ENCODE measurements around the gene OXSR1.
"Not testable (repeated sequence)": the region's sequence is repeated elsewhere in the genome, so short reads cannot be mapped to it uniquely, and the experiment has no call there.

The OXSR1 gene

GRCh38 chr3:38146504-38146903 lies 18.8 kb upstream of the OXSR1 start:
- no peak for DNase-seq

GRCh38 chr3:38147421-38147820 lies 17.9 kb upstream of the OXSR1 start:
- no peak for DNase-seq

- no peak for DNase-seq
These were observed 16.9 kb upstream of the OXSR1 start for GRCh38 chr3:38148311-38148882.

GRCh38 chr3:38149708-38150107 lies 15.6 kb upstream of the OXSR1 start:
- no peak for DNase-seq

- DNase-seq: no peak
These were observed 14.4 kb upstream of the OXSR1 start for GRCh38 chr3:38150780-38151528.

- DNase-seq: no peak
These were observed 13.6 kb upstream of the OXSR1 start for GRCh38 chr3:38151667-38152265.

GRCh38 chr3:38152609-38153008 lies 12.7 kb upstream of the OXSR1 start:
- DNase-seq: no peak

GRCh38 chr3:38153221-38153620 lies 12.1 kb upstream of the OXSR1 start:
- DNase-seq: no peak

GRCh38 chr3:38154033-38154494 lies 11.3 kb upstream of the OXSR1 start:
- no peak for DNase-seq

- DNase-seq: no peak
These were observed 10.6 kb upstream of the OXSR1 start for GRCh38 chr3:38154625-38155255.

GRCh38 chr3:38155825-38156224 lies 9.5 kb upstream of the OXSR1 start:
- DNase-seq: no peak

GRCh38 chr3:38157117-38157516 lies 8.2 kb upstream of the OXSR1 start:
- DNase-seq: no peak

- DNase-seq: no peak
These were observed 7.7 kb upstream of the OXSR1 start for GRCh38 chr3:38157595-38157994.

- no peak for DNase-seq
These were observed 6.9 kb upstream of the OXSR1 start for GRCh38 chr3:38158472-38158871.

- DNase-seq: not testable (repeated sequence)
These were observed 4.6 kb upstream of the OXSR1 start for GRCh38 chr3:38160704-38161103.

GRCh38 chr3:38163117-38163840 lies 2.1 kb upstream of the OXSR1 start:
- no peak for DNase-seq

- DNase-seq: no peak
These were observed 1.3 kb upstream of the OXSR1 start for GRCh38 chr3:38163841-38164642.

- no peak for DNase-seq
These were observed 740 bp upstream of the OXSR1 start for GRCh38 chr3:38164643-38164951.

GRCh38 chr3:38165722-38166387 lies 518 bp downstream of the OXSR1 start:
- no peak for DNase-seq

- DNase-seq: no peak
These were observed 2.3 kb downstream of the OXSR1 start for GRCh38 chr3:38167591-38167990.

GRCh38 chr3:38168151-38169026 lies 3.1 kb downstream of the OXSR1 start:
- no peak for DNase-seq

Measured in cortex of kidney (tissue), 1 donor.